GM18499 (cell line): ENCODE measurements around the gene SERHL2.
"Not testable (repeated sequence)": the region's sequence is repeated elsewhere in the genome, so short reads cannot be mapped to it uniquely, and the experiment has no call there.

Source experiments
- ATAC-seq: cut with Tn5 transposase; IDR thresholded peaks from one replicate; pipeline ENCODE4 v1.9.1; 2021; ENCODE audit warnings: moderate number of reproducible peaks; ENCODE audit not compliant: insufficient read depth, unreplicated experiment

Gene SERHL2

DNA sequence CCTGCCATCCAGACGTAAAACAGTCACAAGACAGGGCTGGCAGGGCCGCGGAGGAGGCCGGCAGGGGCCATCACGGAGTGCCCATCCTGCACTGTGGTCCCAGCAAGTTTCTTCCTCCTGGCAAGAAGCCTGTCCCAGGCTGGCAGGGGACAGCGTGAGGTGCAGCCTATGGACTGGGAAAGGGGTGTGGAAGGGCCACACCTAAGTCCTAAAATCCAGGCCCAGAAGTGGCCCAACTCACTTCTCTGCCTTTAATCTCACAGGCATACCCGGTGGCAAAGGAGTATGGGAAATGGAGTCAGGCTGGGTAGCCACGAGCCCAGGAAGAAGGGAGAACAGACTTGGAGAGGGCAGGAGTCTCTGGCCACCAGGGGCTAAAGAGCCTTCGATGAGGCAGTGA is 16.8 kb downstream of the SERHL2 start:
- not testable (repeated sequence) for ATAC-seq

DNA sequence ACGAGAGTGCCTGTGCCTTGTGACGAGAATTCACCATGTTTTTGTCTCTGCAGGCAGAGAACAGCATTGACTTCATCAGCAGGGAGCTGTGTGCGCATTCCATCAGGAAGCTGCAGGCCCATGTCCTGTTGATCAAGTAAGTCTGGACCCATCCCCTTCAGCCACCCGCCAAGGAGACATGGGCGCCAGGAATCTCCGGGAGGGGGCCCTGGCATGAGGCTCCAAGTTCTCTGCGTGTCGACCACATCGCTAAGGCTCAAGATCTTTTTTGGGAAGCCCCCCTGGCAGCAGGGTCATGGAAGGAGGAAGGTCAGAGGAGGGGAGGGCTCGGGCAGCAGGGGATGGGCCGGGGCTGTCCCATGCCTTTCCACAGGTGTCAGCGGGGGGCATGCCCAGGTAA is 17.3 kb downstream of the SERHL2 start:
- not testable (repeated sequence) for ATAC-seq

DNA sequence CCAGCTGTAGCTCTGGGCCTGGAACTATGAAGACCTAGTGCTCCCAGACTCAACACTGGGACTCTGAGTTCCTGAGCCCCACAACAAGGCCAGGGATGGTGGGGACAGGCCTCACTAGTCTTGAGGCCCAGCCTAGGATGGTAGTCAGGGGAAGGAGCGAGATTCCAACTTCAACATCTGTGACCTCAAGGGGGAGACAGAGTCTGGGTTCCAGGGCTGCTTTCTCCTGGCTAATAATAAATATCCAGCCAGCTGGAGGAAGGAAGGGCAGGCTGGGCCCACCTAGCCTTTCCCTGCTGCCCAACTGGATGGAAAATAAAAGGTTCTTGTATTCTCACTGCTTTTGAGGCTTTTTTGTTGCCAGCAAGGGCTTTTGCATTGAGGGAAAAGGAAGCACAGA is 20.3 kb downstream of the SERHL2 start:
- not testable (repeated sequence) for ATAC-seq

DNA sequence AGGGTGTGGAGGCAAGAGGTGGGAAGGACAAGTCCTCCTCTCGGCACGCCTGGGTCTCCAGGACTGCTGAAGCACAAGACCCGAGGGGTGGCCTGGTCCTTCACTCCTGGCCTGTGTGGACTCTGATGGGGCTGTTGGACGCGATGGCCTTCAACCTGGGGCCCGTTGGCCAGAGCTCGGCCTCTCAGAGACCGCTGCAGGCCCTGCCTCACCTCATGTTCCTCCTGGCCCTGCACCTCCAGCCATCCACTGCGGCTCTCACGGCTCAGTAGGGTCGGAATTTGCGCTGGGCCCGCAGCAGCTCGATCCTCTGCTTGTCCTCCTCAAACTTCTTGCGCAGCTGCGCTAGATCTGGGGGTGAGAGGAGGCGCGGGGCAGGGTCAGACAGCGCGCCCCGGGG is 20.7 kb downstream of the SERHL2 start:
- not testable (repeated sequence) for ATAC-seq

DNA sequence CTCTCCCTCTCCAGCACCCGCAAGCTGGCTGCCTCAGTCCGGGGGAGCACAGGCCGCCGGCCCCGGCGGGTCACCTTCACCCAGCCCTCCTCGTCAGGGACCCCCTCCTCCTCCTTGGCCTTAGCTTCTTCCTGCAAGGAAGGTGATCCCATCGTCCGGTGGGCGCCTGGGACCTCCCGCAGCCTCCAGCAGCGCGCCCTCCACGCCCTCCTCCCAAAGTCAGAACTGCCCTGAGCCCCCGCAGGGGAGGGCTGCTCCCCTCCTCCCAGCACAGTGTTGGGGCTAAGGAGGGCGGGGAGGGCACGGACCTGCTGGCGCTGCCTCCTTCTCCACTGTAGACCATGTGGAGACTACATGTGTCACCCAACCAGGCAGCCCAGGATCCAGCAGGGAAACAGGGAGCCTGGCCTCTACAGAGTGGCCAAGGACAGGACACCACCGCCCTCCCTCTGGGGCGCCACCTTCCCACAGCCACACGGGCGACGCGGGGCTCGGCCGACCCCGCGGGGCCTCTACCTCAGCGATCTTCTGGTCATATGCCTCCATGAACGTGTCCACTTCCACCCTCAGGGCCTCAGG is 22.3 kb downstream of the SERHL2 start:
- ATAC-seq: not testable (repeated sequence)

DNA sequence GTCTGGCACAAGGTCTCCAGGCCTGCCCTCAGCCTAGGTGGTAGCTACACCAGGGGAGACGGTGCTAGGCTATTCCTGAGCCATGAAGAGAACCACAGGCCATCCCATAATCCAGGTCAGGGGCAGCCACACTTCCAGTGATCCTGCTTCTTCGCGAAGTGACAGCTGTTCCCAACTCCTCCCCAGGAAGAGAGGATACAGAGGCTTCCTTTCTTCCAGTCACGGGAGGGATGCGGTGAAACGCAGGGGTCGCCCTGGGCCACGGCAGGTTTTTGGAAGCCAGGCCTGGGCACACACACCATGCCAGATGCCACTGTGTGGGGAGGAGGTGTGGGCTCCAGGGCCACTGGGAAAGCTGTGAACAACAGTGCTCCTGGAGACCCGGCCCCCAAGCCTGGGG is 23.4 kb downstream of the SERHL2 start:
- not testable (repeated sequence) for ATAC-seq

DNA sequence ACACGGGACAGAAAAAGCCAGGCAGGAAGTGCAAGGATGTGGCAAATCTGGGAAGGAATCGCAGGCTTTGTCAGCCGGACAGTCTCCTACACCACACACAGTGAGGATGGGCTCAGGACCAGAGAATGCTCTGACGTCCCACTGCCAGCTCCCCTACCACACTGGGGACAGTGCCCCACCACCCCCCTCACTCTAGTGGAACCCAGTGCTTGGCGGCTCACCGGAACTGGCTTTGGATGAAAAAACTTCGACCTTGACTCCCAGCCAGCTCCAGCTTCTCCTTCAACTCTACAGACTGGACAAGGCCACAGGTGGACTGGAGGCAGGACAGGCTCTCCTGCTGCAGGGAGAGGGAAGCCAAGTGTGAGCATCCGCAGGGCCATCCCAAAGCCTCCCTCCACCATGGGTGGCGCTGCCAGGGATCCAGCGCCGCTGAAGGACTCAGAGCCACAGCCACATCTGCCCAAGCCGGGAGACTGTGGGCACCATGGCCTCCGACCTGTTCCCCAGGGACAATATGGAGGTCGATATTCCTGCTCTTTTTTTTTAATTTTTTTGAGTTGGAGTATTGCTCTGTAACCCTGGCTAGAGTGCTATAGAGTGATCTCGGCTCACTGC is 24.0 kb downstream of the SERHL2 start:
- no peak for ATAC-seq

DNA sequence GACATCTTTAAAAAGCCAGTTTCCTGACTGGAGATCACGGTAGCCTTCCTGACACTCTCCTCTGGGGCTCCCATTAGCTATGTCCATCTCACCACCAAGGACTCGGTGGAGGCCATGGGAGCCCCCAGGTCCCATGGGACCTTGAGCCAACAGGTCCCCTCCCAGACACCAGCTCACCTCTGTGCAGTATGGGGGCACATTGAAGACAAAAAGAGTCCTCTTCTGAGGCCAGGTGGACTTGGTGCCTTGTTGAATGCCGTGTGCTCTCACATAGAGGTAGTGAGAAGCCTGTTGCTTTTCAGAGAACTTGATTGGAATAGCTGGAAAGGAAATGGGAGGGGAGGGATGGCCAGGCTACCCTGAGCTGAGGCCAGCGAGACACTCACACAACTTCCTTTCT is 26.3 kb downstream of the SERHL2 start:
- not testable (repeated sequence) for ATAC-seq

DNA sequence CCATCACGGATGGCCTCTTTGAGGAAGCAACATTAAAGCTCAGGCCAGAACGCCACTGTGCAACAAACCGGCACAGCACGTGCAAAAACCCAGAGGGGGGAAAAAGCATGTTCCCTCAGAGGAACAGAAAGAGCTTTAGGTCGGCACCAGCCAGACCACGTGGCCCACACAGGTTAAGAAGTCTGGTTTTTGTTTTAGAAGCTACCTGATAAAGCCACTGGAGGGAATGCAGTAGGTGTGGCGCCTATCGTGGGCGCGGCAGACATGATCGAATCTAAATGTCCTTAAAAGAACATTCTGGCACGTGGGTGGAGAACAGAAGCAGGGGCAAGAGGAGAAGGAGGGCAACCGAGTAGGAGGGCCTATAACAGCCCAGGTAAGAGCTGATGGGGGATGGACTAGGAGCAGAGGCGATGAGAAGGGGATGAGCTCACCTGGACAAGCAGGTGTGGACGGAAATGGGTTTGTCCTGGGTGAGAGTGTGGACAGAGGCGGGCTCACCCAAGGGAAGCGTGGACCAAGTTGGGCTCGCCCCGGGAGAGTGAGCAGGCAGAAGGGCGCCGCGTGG is 27.5 kb downstream of the SERHL2 start:
- not testable (repeated sequence) for ATAC-seq

DNA sequence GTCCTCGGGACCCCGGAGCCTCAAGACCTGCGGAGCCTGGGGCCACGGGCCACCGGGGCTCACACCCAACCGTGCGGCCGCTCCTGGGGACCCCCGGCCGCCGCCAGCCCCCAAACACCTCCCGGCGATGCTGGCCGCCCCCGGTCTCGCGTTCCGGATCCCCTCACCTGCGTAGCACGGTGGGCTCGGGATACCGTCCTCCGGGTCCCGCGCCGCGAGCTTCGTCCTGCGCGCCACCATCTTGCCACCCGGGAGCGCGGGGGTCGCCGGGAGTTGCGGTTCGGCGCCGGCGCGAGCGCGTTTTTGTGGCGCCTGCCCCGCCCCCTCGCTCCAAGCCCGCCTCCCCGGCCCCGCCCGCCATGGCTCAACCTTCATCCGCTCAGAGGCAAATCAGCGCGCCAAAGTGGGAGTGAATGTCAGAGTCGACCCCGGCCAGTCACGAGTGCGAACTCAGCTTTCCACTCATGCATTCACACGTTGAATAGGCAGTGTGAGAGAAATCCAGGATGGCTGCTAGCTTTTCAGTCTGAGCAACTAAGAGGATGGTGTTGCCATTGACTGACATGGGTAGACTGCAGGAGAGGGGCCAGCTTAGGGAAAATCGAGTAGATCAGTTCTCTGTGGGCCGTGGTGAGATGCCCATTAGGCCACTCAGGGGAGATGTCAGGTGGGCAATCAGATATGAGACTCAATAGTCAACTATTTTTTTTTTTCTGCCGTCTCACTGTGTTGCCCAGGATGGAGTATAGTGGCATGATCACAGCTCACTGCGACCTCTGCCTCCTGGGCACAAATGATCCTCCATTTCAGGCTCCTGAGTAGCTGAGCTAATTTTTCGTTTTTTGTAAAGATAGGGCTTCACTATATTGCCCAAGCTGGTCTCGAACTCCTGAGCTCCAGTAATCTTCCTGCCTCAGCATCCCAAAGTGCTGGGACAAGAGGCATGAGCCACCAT is 28.3 kb downstream of the SERHL2 start:
- ATAC-seq: no peak

DNA sequence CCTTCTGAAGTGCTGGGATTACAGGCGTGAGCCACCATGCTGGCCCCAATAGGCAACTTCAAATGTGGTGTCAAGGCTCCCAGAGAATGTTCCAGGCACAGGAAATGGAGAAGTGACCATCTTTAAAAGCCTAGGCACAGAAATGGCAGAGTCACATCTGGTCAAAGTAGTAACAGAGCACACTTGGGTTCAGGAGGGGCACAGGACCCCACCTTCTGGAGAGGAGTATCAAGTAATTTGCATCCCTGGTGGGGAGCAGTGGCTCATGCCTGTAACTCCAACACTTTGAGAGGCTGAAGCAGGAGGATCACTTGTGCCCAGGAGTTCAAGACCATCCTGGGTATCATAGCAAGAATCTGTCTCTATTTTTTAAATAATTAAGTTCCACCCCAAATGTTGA is 29.2 kb downstream of the SERHL2 start:
- ATAC-seq: no peak

DNA sequence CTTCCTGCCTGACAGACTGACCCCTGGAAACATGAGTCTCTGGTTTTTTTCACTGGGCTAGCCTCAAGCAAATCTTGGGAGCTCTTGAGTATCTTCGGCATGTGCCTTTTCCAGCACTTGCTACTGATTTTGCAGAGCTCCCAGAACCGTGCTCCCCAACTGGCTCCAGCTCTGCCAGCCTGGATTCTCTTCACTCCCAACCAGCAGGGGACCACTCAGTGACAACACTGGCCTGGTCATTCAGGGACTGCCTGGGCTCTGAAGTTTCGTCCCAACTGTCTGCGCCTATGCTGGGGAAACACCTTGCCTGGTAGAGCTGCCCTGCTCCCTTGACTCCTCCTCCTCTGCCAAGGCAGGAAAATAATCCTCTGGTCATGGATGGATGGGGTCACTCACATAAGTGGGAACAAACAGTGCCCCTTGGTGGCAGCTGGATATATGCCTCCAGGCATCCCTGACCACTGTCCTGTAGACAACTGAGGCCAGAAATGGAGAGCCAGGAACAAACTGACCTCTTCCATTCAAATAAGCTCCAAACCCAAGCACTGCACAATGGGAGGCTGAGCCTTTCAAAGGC is 30.7 kb downstream of the SERHL2 start:
- ATAC-seq: no peak

DNA sequence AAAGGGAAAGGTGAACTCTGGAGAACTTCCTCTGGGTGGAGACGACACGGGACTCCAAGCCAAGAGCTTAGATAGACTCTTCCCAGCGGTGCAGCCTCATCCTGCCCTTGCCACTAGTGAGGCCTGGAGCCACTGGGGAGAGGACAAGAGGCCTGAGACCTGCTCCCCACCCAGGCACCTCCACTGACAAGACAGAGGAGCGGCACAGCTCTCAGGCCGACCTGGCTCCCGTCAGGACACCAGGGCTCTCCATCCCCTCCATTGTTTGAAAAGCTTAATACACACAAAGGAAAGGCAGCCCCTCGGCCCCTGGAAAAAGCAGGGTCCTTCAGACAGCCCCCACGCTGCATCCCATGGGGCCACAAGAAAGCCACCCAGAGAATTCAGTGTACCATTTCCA is 31.3 kb downstream of the SERHL2 start:
- ATAC-seq: no peak

DNA sequence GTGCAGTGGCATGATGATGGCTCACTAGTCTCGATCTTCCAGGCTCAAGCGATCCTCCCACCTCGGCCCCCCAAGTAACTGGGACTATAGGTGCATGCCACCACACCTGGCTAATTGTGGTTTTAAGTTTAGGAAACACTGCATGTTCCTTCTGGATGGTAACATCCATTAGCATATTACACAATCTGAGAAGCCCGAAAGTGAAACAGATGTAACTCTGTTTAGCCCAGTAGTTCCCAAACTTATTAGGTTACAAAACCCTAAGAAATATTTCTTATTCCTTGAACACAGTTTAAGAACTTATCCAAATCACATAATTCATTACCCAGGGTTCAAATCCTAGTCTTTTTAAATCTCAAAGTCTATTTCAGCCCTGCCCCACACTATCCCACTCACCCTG is 32.6 kb downstream of the SERHL2 start:
- no peak for ATAC-seq

DNA sequence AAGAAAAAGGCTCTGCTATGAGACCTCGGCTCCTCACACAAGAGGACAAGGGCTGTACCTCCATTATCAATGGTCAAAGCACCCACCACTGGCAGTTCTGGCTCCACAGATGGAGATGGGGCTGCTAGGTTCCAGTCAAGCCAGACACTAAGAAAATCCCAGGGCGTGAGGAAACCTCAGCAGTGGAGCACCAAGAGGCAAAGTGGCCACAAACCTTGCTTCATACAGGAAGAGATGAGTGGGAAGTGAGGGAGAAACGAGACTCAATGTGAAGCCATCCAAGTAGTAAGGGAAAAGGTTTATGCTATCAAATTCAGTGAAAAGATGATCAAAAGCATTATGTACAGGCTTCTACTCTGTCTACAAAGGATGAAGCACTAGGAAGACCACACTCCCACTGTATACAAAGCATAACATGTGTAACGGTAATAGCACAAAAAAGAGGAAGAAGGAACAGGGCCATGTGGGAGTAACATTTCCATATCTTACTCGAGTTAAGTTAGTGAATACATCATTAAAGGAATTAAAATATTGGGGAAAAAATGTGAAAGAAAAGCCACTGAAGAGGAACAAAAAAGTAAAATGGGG is 33.9 kb downstream of the SERHL2 start:
- no peak for ATAC-seq

DNA sequence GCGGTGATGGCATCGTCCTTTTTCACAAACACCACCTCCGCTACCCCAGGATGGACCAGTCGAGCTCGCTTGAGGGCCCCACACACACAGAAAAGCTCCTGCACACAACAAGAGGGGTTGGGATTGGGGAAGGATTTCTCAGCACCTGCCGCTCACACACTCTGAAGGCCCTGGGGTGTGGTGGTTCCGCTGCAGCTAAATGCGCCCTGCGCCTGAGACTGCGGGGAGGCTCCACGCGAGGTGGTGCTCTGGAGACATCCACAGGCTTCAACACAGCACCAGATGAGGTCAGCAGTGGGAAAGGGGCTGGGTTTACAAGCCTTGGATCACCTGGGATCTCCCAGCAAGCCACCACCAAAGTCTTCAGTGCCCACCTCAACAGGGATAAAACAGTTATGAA is 38.2 kb downstream of the SERHL2 start:
- no peak for ATAC-seq

DNA sequence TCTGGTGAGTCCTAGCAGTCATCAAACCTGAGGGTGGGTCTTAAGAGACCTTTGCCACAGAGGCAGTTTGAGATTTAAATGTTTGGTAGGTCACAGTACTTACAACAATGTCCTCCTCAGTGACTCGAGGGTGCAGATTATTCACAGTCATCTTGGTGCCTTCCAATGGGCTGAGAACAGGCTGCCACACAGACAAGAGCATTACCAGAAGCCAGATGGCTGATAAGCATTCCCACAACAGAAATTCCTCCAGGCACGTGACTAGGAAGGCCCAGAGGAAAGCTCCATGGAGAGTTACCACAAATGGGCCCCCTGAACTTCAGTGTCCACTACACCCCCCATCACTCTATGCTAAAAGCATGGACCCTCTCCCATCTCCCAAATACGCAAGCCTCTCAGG is 41.7 kb downstream of the SERHL2 start:
- no peak for ATAC-seq

DNA sequence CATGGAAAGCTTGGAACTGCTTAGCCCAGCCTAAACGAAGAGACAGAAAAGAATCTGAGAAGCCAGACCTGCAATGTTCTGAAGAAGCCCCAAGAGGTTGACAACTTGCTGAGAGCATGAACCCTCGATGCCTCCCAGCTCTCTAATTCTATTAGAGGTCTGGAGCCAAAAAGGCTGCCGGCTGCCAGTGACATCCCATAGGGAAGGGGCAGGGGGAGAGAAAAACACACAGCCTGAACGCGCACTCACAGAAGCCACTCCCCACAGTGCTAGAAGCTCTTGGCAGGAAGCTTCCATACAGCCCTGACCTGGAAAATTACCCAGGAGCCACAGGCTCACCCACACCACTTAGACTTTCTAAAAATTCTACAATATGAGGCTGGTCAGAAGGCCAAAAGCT is 42.6 kb downstream of the SERHL2 start:
- ATAC-seq: no peak

DNA sequence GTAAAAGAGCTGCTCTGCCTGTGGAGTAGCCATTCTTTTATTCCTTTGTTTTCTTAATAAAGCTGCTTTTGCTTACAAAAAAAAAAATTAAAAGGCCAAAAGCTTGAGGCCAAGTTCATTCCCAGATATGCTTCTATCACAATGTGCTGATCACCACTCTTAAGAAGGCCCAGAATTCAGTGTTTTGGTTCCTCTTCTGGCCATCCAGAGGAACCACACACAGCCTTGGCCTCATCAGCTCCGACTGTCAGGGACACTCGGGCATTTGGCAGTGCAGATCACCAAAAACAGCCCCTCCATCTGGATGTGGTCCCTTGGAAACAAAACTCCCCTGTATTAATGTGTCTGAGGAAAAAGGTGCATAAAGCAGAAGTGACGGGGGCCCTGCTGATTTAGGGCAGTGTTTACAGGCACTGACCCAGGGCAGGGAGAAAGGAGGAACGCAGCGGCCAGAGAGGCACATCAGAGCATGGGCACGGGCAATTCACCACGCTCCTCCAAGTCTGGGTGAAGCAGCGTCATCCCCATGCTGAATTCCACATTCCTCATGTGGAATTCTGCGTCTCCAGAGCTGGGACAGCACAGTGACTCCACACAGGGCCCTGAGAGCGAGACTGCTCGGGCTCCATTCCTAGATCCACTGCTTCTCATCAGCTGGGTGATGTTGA is 43.2 kb downstream of the SERHL2 start:
- ATAC-seq: no peak
